ENCODE data around the gene SLC16A3. TPM values are rescaled to one million over a fixed set of nuclear protein-coding genes. Genes with fewer than 3 reads are reported as not detected.

SLC16A3 gene
- total RNA-seq, 1 donor from 2014 or later = 29.8 TPM

GRCh38 chr17:82219753-82220709, 8.8 kb upstream of the SLC16A3 start:
- Mint-ChIP-seq H3K27me3 (peaks cover 4% of the 10 kb centered on the region), H3K4me3 (no peak overlapping the region), H3K36me3 (no peaks in the 10 kb centered on the region), H3K27ac (no peak overlapping the region), H3K9me3 (no peaks in the 10 kb centered on the region), H3K4me1 (ENCODE audit: unreplicated experiment) (no peaks in the 10 kb centered on the region)
- TF ChIP-seq CTCF (conservative IDR thresholded peaks at IDR 0.05) = no peak
- no peak for DNase-seq (ENCODE audit: extremely low spot score, unreplicated experiment)

- Mint-ChIP-seq H3K27me3 (peaks cover 4% of the 10 kb centered on the region), H3K27ac (no peak overlapping the region), H3K4me1 (ENCODE audit: unreplicated experiment) (no peaks in the 10 kb centered on the region), H3K4me3 (no peak overlapping the region), H3K9me3 (no peaks in the 10 kb centered on the region), H3K36me3 (no peaks in the 10 kb centered on the region)
- TF ChIP-seq CTCF (conservative IDR thresholded peaks at IDR 0.05) = no peak
- DNase-seq (ENCODE audit: extremely low spot score, unreplicated experiment) = no peak
Observed at GRCh38 chr17:82221341-82221902, 7.4 kb upstream of the SLC16A3 start.

- H3K4me3 Mint-ChIP-seq = no peak overlapping the region
- H3K9me3 Mint-ChIP-seq = no peaks in the 10 kb centered on the region
- peaks cover 7% of the 10 kb centered on the region for H3K27me3 Mint-ChIP-seq
- no peaks in the 10 kb centered on the region for H3K4me1 Mint-ChIP-seq (ENCODE audit: unreplicated experiment)
- no peak overlapping the region for H3K27ac Mint-ChIP-seq
- H3K36me3 Mint-ChIP-seq = no peaks in the 10 kb centered on the region
- TF ChIP-seq CTCF (conservative IDR thresholded peaks at IDR 0.05) = no peak
- no peak for DNase-seq (ENCODE audit: extremely low spot score, unreplicated experiment)
Observed at GRCh38 chr17:82222816-82223215, 6.0 kb upstream of the SLC16A3 start.

- no peak for DNase-seq (ENCODE audit: extremely low spot score, unreplicated experiment)
- no peaks in the 10 kb centered on the region for H3K9me3 Mint-ChIP-seq
- no peak overlapping the region for H3K4me3 Mint-ChIP-seq
- H3K4me1 Mint-ChIP-seq (ENCODE audit: unreplicated experiment) = no peaks in the 10 kb centered on the region
- TF ChIP-seq CTCF (conservative IDR thresholded peaks at IDR 0.05) = no peak
- H3K27me3 Mint-ChIP-seq = peaks cover 9% of the 10 kb centered on the region
- no peak overlapping the region for H3K27ac Mint-ChIP-seq
- H3K36me3 Mint-ChIP-seq = no peaks in the 10 kb centered on the region
Observed at GRCh38 chr17:82223517-82223916, 5.3 kb upstream of the SLC16A3 start.

GRCh38 chr17:82224666-82225065, 4.2 kb upstream of the SLC16A3 start:
- DNase-seq (ENCODE audit: extremely low spot score, unreplicated experiment) = no peak
- no peaks in the 10 kb centered on the region for H3K9me3 Mint-ChIP-seq
- no peak for TF ChIP-seq CTCF (conservative IDR thresholded peaks at IDR 0.05)
- H3K4me3 Mint-ChIP-seq = no peak overlapping the region
- H3K27me3 Mint-ChIP-seq = peaks cover 9% of the 10 kb centered on the region
- H3K36me3 Mint-ChIP-seq = no peaks in the 10 kb centered on the region
- H3K27ac Mint-ChIP-seq = no peak overlapping the region
- no peaks in the 10 kb centered on the region for H3K4me1 Mint-ChIP-seq (ENCODE audit: unreplicated experiment)

Measured in type B pancreatic cell (in vitro differentiated cells).